Spleen (tissue), 11 donors: ENCODE results near the gene LACTBL1. TPM values are rescaled to one million over a fixed set of nuclear protein-coding genes. Genes with fewer than 3 reads are reported as not detected.

Experiments used
- DNase-seq: peaks from one replicate; pipeline ENCODE4 v3.0.0-alpha.2; 2020
- H3K27ac ChIP-seq, 8 donors: fragments of 200-600 bp; sonication (generic) in 7 of 8; 1 replicate in 4 of 8; 2 replicates in 4 of 8; pipeline versions ENCODE4 v1.5.0 to v1.8.0; 2016 to 2021; ENCODE audit warnings: inconsistent platforms in 4 of 8, mild to moderate bottlenecking in 4 of 8, moderate library complexity in 1 of 8
- H3K27me3 ChIP-seq, 7 donors: fragments of 200-600 bp; sonication (generic) in 6 of 7; replicated peaks in 1 of 7; 1 replicate in 4 of 7; 2 replicates in 3 of 7; pipeline versions ENCODE4 v1.5.0 to v1.8.0; 2016 to 2021; ENCODE audit warnings: inconsistent platforms in 3 of 7, mild to moderate bottlenecking in 1 of 7
- H3K36me3 ChIP-seq, 6 donors: fragments of 200-600 bp; sonication (generic) in 5 of 6; 1 replicate in 4 of 6; 2 replicates in 2 of 6; pipeline versions ENCODE4 v1.5.0 to v1.8.0; 2016 to 2021; ENCODE audit warnings: inconsistent platforms in 2 of 6
- H3K4me1 ChIP-seq, 6 donors: fragments of 200-600 bp; sonication (generic) in 5 of 6; 1 replicate in 3 of 6; 2 replicates in 3 of 6; pipeline versions ENCODE4 v1.5.0 to v1.8.0; 2016 to 2021; ENCODE audit warnings: inconsistent platforms in 3 of 6
- H3K4me3 ChIP-seq, 8 donors: fragments of 200-600 bp; sonication (generic) in 7 of 8; 1 replicate in 4 of 8; 2 replicates in 4 of 8; pipeline versions ENCODE4 v1.5.0 to v1.8.0; 2016 to 2021; ENCODE audit warnings: inconsistent platforms in 4 of 8, mild to moderate bottlenecking in 4 of 8, moderate library complexity in 2 of 8
- H3K9me3 ChIP-seq, 8 donors: fragments of 200-600 bp; sonication (generic) in 7 of 8; 1 replicate in 4 of 8; 2 replicates in 4 of 8; pipeline versions ENCODE4 v1.5.0 to v1.8.0; 2016 to 2021; ENCODE audit warnings: inconsistent platforms in 4 of 8
- CTCF ChIP-seq, 11 experiments: fragments of 200-600 bp in 7 of 11; fragments of 450-650 bp in 4 of 11; sonication (generic) in 4 of 11; IDR thresholded peaks in 8 of 11; conservative IDR thresholded peaks in 3 of 11; 1 replicate in 7 of 11; 2 replicates in 4 of 11; pipeline versions ENCODE4 v1.4.0 to v1.8.0; 2016 to 2021; ENCODE audit warnings: antibody characterized with exemption in 11 of 11, inconsistent platforms in 4 of 11, mild to moderate bottlenecking in 1 of 11
- POLR2A ChIP-seq, 3 donors: fragments of 450-650 bp; IDR thresholded peaks; one replicate each; pipeline ENCODE4 v1.5.1; 2017; ENCODE audit warnings: antibody characterized with exemption in 3 of 3, mild to moderate bottlenecking in 1 of 3
- POLR2AphosphoS5 ChIP-seq, 3 donors: sonication (generic); formaldehyde crosslinking; IDR thresholded peaks; one replicate each; pipeline ENCODE4 v1.5.1; 2017; ENCODE audit warnings: antibody characterized with exemption in 3 of 3
- WGBS, 5 donors: extraction: QIAGEN DNeasy Blood & Tissue Kit in 3 of 5; methylation state at CpG; one replicate each; pipeline versions ENCODE4 v1.1.5 to v1.1.7; 2013 to 2018; 5-methylcytosine and 5-hydroxymethylcytosine counted together
- intact Hi-C: fragments of 100-400 bp; cut with DNase I; formaldehyde crosslinking; loops from one replicate; pipeline ENCODE4 v1.15.0; 2023; ENCODE audit warnings: low total_unique reads
- polyA plus RNA-seq, 3 donors: library from polyadenylated mRNA; stranded (reverse); fragments of 200-250 nt; gene quantifications; one replicate each; pipeline ENCODE4 v1.2.1, GENCODE V29; 2013
- total RNA-seq, 7 donors: library from RNA; depleted of rRNA in 3 of 7; stranded (reverse); fragments of >200 nt in 3 of 7; fragmentation: NEBNext Ultra II Directional in 4 of 7; extraction: Animal tissue kit (Norgen Biotek cat#: 25700) in 4 of 7; gene quantifications; one replicate each; pipeline versions ENCODE4 v1.1.0 to v1.2.1, GENCODE V29; 2016 to 2021
- donor health status: healthy with polysubstance abuse.
- donor health status: DM: no; HTN: no; CAD: no; lungs with moderate emphysema.
- donor health status: DM: no; HTN: no; CAD: no.
- donor health status: Bipolar disorder and iron deficiency.
- donor health status: healthy.
- donor health status: DM: no; HTN: no; CAD: no.
- donor health status: DM: yes; HTN: yes; CAD: no.

Gene LACTBL1
- total and polyA plus RNA-seq, 10 donors, result not detected

GRCh38 chr1:22941257-22941656 is 31.4 kb downstream of the LACTBL1 start:
- H3K4me3 ChIP-seq, result no peak overlapping the region
- TF ChIP-seq POLR2AphosphoS5 (IDR thresholded peaks at IDR 0.05), result no peak
- no peak for TF ChIP-seq POLR2A (IDR thresholded peaks at IDR 0.05)
- no peak for TF ChIP-seq CTCF (IDR thresholded peaks at IDR 0.05 in 8 of 11, conservative IDR thresholded peaks at IDR 0.05 in 3 of 11)
- no peak overlapping the region for H3K27ac ChIP-seq
- H3K4me1 ChIP-seq, result no peaks in the 10 kb centered on the region
- H3K9me3 ChIP-seq, result peaks cover 3 to 31% (median 24%) of the 10 kb centered on the region in 8 donors
- H3K36me3 ChIP-seq, result no peaks in the 10 kb centered on the region
- no peak for DNase-seq
- H3K27me3 ChIP-seq, result peaks cover 0 to 46% (median 0%) of the 10 kb centered on the region in 7 donors
- WGBS, 5 donors, result 51 to 80% (median 76%) methylated on average over 2 of the region's 2 CpGs
- intact Hi-C loops, result no loop called here

GRCh38 chr1:22936681-22937080 is 36.0 kb downstream of the LACTBL1 start:
- Histone ChIP-seq H3K4me1 (no peaks in the 10 kb centered on the region), H3K4me3 (no peak overlapping the region), H3K27me3 (peaks cover 0 to 3% (median 0%) of the 10 kb centered on the region in 7 donors), H3K36me3 (no peaks in the 10 kb centered on the region), H3K9me3 (peaks cover 3 to 28% (median 22%) of the 10 kb centered on the region in 8 donors), H3K27ac (no peak overlapping the region)
- TF ChIP-seq CTCF (IDR thresholded peaks at IDR 0.05 in 8 of 11, conservative IDR thresholded peaks at IDR 0.05 in 3 of 11) (no peak), POLR2AphosphoS5 (IDR thresholded peaks at IDR 0.05) (no peak), POLR2A (IDR thresholded peaks at IDR 0.05) (no peak)
- WGBS, 5 donors, result 42 to 93% (median 90%) methylated on average over 2 of the region's 2 CpGs
- DNase-seq, result peak; percentile 32
- intact Hi-C loops, result loop anchor here (10.0 kb wide), 2 partner anchors 232 to 272 kb away; no protein-coding TSS in a partner anchor

GRCh38 chr1:22935433-22935832 is 37.2 kb downstream of the LACTBL1 start:
- DNase-seq, result peak; percentile 25
- TF ChIP-seq CTCF (IDR thresholded peaks at IDR 0.05 in 8 of 11, conservative IDR thresholded peaks at IDR 0.05 in 3 of 11) (no peak), POLR2AphosphoS5 (IDR thresholded peaks at IDR 0.05) (no peak), POLR2A (IDR thresholded peaks at IDR 0.05) (no peak)
- H3K4me3 ChIP-seq, result no peak overlapping the region
- H3K36me3 ChIP-seq, result no peaks in the 10 kb centered on the region
- intact Hi-C loops, result loop anchor here (10.0 kb wide), 2 partner anchors 231 to 271 kb away; no protein-coding TSS in a partner anchor
- 93 to 100% (median 96%) methylated on average over 3 of the region's 3 CpGs for WGBS, 5 donors
- no peaks in the 10 kb centered on the region for H3K27me3 ChIP-seq
- peaks cover 1 to 16% (median 10%) of the 10 kb centered on the region in 8 donors for H3K9me3 ChIP-seq
- no peaks in the 10 kb centered on the region for H3K4me1 ChIP-seq
- H3K27ac ChIP-seq, result no peak overlapping the region

GRCh38 chr1:22932803-22933470 is 39.7 kb downstream of the LACTBL1 start:
- WGBS, 5 donors, result 41 to 62% (median 58%) methylated on average over 4 of the region's 4 CpGs

More at GRCh38 chr1:22932803-22933470, 39.7 kb downstream of the LACTBL1 start:
- H3K36me3 ChIP-seq, result no peaks in the 10 kb centered on the region
- H3K27ac ChIP-seq, result no peak overlapping the region
- TF ChIP-seq POLR2AphosphoS5 (IDR thresholded peaks at IDR 0.05) (no peak), POLR2A (IDR thresholded peaks at IDR 0.05) (no peak), CTCF (IDR thresholded peaks at IDR 0.05 in 8 of 11, conservative IDR thresholded peaks at IDR 0.05 in 3 of 11) (no peak)
- no peaks in the 10 kb centered on the region for H3K27me3 ChIP-seq
- no peak overlapping the region for H3K4me3 ChIP-seq
- intact Hi-C loops, result loop anchor here (10.0 kb wide), 2 partner anchors 228 to 268 kb away; no protein-coding TSS in a partner anchor
- no peaks in the 10 kb centered on the region for H3K4me1 ChIP-seq
- peak; percentile 34 for DNase-seq
- peaks cover 0 to 5% (median 0%) of the 10 kb centered on the region in 8 donors for H3K9me3 ChIP-seq
